Activated naive CD8-positive, alpha-beta T cell treated with anti-CD3 and anti-CD28 coated beads, Interleukin-2, amount 50 U/mL, for 16 hours (primary cell): ENCODE data around the gene ARID3A.

Experiments
- DNase-seq: peaks from one replicate; pipeline ENCODE4 v3.0.0-alpha.2; 2020; ENCODE audit warnings: low read depth, low spot score

The ARID3A gene

GRCh38 chr19:929203-929890 lies 3.5 kb downstream of the ARID3A start:
- DNase-seq: no peak

GRCh38 chr19:929891-930258 lies 4.0 kb downstream of the ARID3A start:
- no peak for DNase-seq

- no peak for DNase-seq
These were observed 6.2 kb downstream of the ARID3A start for GRCh38 chr19:931860-932647.

GRCh38 chr19:932648-933552 lies 7.1 kb downstream of the ARID3A start:
- DNase-seq: no peak

- no peak for DNase-seq
These were observed 7.7 kb downstream of the ARID3A start for GRCh38 chr19:933553-933882.

GRCh38 chr19:934197-934840 lies 8.5 kb downstream of the ARID3A start:
- DNase-seq: no peak

GRCh38 chr19:934865-935479 lies 9.1 kb downstream of the ARID3A start:
- DNase-seq: no peak

- DNase-seq: no peak
These were observed 10.3 kb downstream of the ARID3A start for GRCh38 chr19:936175-936546.

- DNase-seq: no peak
These were observed 11.4 kb downstream of the ARID3A start for GRCh38 chr19:937259-937694.

GRCh38 chr19:938233-938923 lies 12.5 kb downstream of the ARID3A start:
- DNase-seq: no peak

GRCh38 chr19:939439-939838 lies 13.6 kb downstream of the ARID3A start:
- DNase-seq: no peak

GRCh38 chr19:939922-940321 lies 14.1 kb downstream of the ARID3A start:
- DNase-seq: no peak

- DNase-seq: no peak
These were observed 14.9 kb downstream of the ARID3A start for GRCh38 chr19:940591-941291.

- DNase-seq: no peak
These were observed 15.7 kb downstream of the ARID3A start for GRCh38 chr19:941292-942132.

GRCh38 chr19:942133-942645 lies 16.4 kb downstream of the ARID3A start:
- DNase-seq: no peak

- DNase-seq: no peak
These were observed 17.8 kb downstream of the ARID3A start for GRCh38 chr19:943551-944170.

GRCh38 chr19:944171-944567 lies 18.3 kb downstream of the ARID3A start:
- no peak for DNase-seq

- DNase-seq: no peak
These were observed 18.9 kb downstream of the ARID3A start for GRCh38 chr19:944663-945241.
